AG09309 (cell line): ENCODE measurements around the gene COPB2.

ENCODE experiments used
- DNase-seq: peaks from one replicate; pipeline ENCODE4 v3.0.0-alpha.2; 2010; ENCODE audit warnings: low read depth
- H3K4me3 ChIP-seq: 2 replicates; pipeline ENCODE4 v1.5.1; 2011; ENCODE audit warnings: mild to moderate bottlenecking, low read depth, low read length, moderate library complexity; ENCODE audit not compliant: control insufficient read depth
- CTCF ChIP-seq: IDR thresholded peaks from 2 replicates; pipeline ENCODE4 v1.5.1; 2011; ENCODE audit warnings: mild to moderate bottlenecking, low read depth, low read length, inconsistent platforms; ENCODE audit not compliant: insufficient read depth, control insufficient read depth; ENCODE audit errors: missing control alignments

Gene COPB2

GRCh38 chr3:139389552-139390368 lies at the start of gene COPB2:
COPB2 (minus strand) TSS chr3:139389647; CDS start chr3:139389550, 97 bp downstream.
- H3K4me3 ChIP-seq = peak within 1 kb of the TSS; percentile 74
- no peak for TF ChIP-seq CTCF
- DNase-seq = peak; percentile 97

GRCh38 chr3:139434764-139435307 lies 45.4 kb upstream of the COPB2 start:
- H3K4me3 ChIP-seq = no peak overlapping the region
- no peak for TF ChIP-seq CTCF
- peak; percentile 31 for DNase-seq

GRCh38 chr3:139434228-139434627 lies 44.8 kb upstream of the COPB2 start:
- no peak overlapping the region for H3K4me3 ChIP-seq
- no peak for DNase-seq
- no peak for TF ChIP-seq CTCF

GRCh38 chr3:139433089-139433488 lies 43.6 kb upstream of the COPB2 start:
- DNase-seq = no peak
- no peak for TF ChIP-seq CTCF
- no peak overlapping the region for H3K4me3 ChIP-seq

- DNase-seq = no peak
- H3K4me3 ChIP-seq = no peak overlapping the region
- no peak for TF ChIP-seq CTCF
Measured at GRCh38 chr3:139430493-139430892, 41.0 kb upstream of the COPB2 start.

GRCh38 chr3:139427283-139428060 lies 38.0 kb upstream of the COPB2 start:
- TF ChIP-seq CTCF = peak; percentile 77
- peak; percentile 55 for DNase-seq
- H3K4me3 ChIP-seq = no peak overlapping the region
